ENCODE measurements around the gene ZNF512B.

GRCh38 chr20:63961664-63962425 lies 7.9 kb downstream of the ZNF512B start:
- TF ChIP-seq CTCF (conservative IDR thresholded peaks at IDR 0.05) (no peak), ZFX (IDR thresholded peaks at IDR 0.05) (no peak)

All from C4-2B (cell line).